Immature natural killer cell (primary cell): ENCODE measurements around the gene PWWP2A. TPM values are rescaled to one million over a fixed set of nuclear protein-coding genes. Genes with fewer than 3 reads are reported as not detected.

Experiments used
- DNase-seq, 3 donors: peaks; one replicate each; pipeline ENCODE4 v3.0.0; 2022; ENCODE audit warnings: mixed read lengths in 1 of 3
- H3K27ac Mint-ChIP-seq, 6 donors: one replicate each; pipeline ENCODE4 v1.8.0; 2020; ENCODE audit warnings: mixed read lengths in 6 of 6, mild to moderate bottlenecking in 5 of 6, inconsistent platforms in 4 of 6, moderate library complexity in 3 of 6
- H3K27me3 Mint-ChIP-seq, 3 donors: one replicate each; pipeline ENCODE4 v1.8.0; 2020 to 2021; ENCODE audit warnings: low read depth in 3 of 3, mild to moderate bottlenecking in 3 of 3, mixed read lengths in 3 of 3, moderate library complexity in 3 of 3, inconsistent platforms in 1 of 3
- H3K36me3 Mint-ChIP-seq, 3 donors: one replicate each; pipeline ENCODE4 v1.8.0; 2020; ENCODE audit warnings: mixed read lengths in 3 of 3, inconsistent platforms in 2 of 3, mild to moderate bottlenecking in 2 of 3
- H3K4me1 Mint-ChIP-seq, 2 donors: one replicate each; pipeline ENCODE4 v1.8.0; 2020; ENCODE audit warnings: inconsistent platforms in 2 of 2, mild to moderate bottlenecking in 2 of 2, mixed read lengths in 2 of 2, moderate library complexity in 1 of 2
- H3K4me3 Mint-ChIP-seq, 5 donors: one replicate each; pipeline ENCODE4 v1.8.0; 2020; ENCODE audit warnings: mild to moderate bottlenecking in 5 of 5, mixed read lengths in 5 of 5, inconsistent platforms in 3 of 5, moderate library complexity in 3 of 5
- H3K9me3 Mint-ChIP-seq, 6 donors: one replicate each; pipeline ENCODE4 v1.8.0; 2020; ENCODE audit warnings: mild to moderate bottlenecking in 6 of 6, mixed read lengths in 6 of 6, inconsistent platforms in 4 of 6, moderate library complexity in 3 of 6
- polyA plus RNA-seq, 3 donors: library from polyadenylated mRNA; unstranded; fragments of 300-500 nt; fragmentation: Illumina TruSeq; gene quantifications; one replicate each; pipeline ENCODE4 v1.2.3, GENCODE V29; 2021

The PWWP2A gene
- polyA plus RNA-seq, 3 donors from 2014 or later, result 12.1 to 46.7 (median 20.6) TPM

- Mint-ChIP-seq H3K4me1 (peaks cover 14 to 31% of the 10 kb centered on the region in 2 donors), H3K9me3 (no peaks in the 10 kb centered on the region), H3K27ac (peak overlapping the region in 1 of 6 donors; percentile 34), H3K27me3 (peaks cover 2 to 7% (median 3%) of the 10 kb centered on the region in 3 donors), H3K4me3 (peak overlapping the region in 4 of 5 donors; percentile 30 to 56 (median 45)), H3K36me3 (peaks cover 7 to 12% (median 7%) of the 10 kb centered on the region in 3 donors)
- no peak for DNase-seq
These were observed 2.3 kb downstream of the PWWP2A start for GRCh38 chr5:160116991-160117390.

- H3K27me3 Mint-ChIP-seq, result no peaks in the 10 kb centered on the region
- peaks cover 9 to 27% of the 10 kb centered on the region in 2 donors for H3K4me1 Mint-ChIP-seq
- peaks cover 5 to 23% (median 11%) of the 10 kb centered on the region in 3 donors for H3K36me3 Mint-ChIP-seq
- no peaks in the 10 kb centered on the region for H3K9me3 Mint-ChIP-seq
- H3K4me3 Mint-ChIP-seq, result no peak overlapping the region
- no peak for DNase-seq
- no peak overlapping the region for H3K27ac Mint-ChIP-seq
These were observed 11.1 kb downstream of the PWWP2A start for GRCh38 chr5:160108124-160108523.

- peaks cover 3 to 15% (median 9%) of the 10 kb centered on the region in 3 donors for H3K36me3 Mint-ChIP-seq
- no peak overlapping the region for H3K4me3 Mint-ChIP-seq
- no peaks in the 10 kb centered on the region for H3K27me3 Mint-ChIP-seq
- H3K4me1 Mint-ChIP-seq, result peaks cover 10 to 36% of the 10 kb centered on the region in 2 donors
- DNase-seq, result no peak
- no peaks in the 10 kb centered on the region for H3K9me3 Mint-ChIP-seq
- H3K27ac Mint-ChIP-seq, result peak overlapping the region in 5 of 6 donors; percentile 4 to 76 (median 53)
These were observed 13.4 kb downstream of the PWWP2A start for GRCh38 chr5:160105686-160106360.

GRCh38 chr5:160097991-160098390 lies 21.3 kb downstream of the PWWP2A start:
- Mint-ChIP-seq H3K4me3 (no peak overlapping the region), H3K4me1 (peaks cover 4 to 23% of the 10 kb centered on the region in 2 donors), H3K36me3 (peaks cover 19 to 24% (median 19%) of the 10 kb centered on the region in 3 donors), H3K27ac (no peak overlapping the region), H3K27me3 (peaks cover 0 to 1% (median 0%) of the 10 kb centered on the region in 3 donors), H3K9me3 (no peaks in the 10 kb centered on the region)
- DNase-seq, result no peak

GRCh38 chr5:160096178-160096577 lies 23.1 kb downstream of the PWWP2A start:
- Mint-ChIP-seq H3K9me3 (no peaks in the 10 kb centered on the region), H3K27ac (no peak overlapping the region), H3K36me3 (peaks cover 27 to 28% (median 27%) of the 10 kb centered on the region in 3 donors), H3K27me3 (peaks cover 0 to 1% (median 0%) of the 10 kb centered on the region in 3 donors), H3K4me1 (peaks cover 4 to 18% of the 10 kb centered on the region in 2 donors), H3K4me3 (no peak overlapping the region)
- DNase-seq, result no peak

GRCh38 chr5:160092960-160093707 lies 26.1 kb downstream of the PWWP2A start:
- H3K27ac Mint-ChIP-seq, result peak overlapping the region in 2 of 6 donors; percentile 12 to 53
- H3K27me3 Mint-ChIP-seq, result peaks cover 0 to 1% (median 0%) of the 10 kb centered on the region in 3 donors
- no peaks in the 10 kb centered on the region for H3K9me3 Mint-ChIP-seq
- peaks cover 3 to 11% of the 10 kb centered on the region in 2 donors for H3K4me1 Mint-ChIP-seq
- DNase-seq, result no peak
- peaks cover 22 to 26% (median 24%) of the 10 kb centered on the region in 3 donors for H3K36me3 Mint-ChIP-seq
- no peak overlapping the region for H3K4me3 Mint-ChIP-seq

- Mint-ChIP-seq H3K36me3 (peaks cover 21 to 23% (median 22%) of the 10 kb centered on the region in 3 donors), H3K27me3 (peaks cover 0 to 1% (median 0%) of the 10 kb centered on the region in 3 donors), H3K9me3 (no peaks in the 10 kb centered on the region), H3K4me1 (peaks cover 0 to 11% of the 10 kb centered on the region in 2 donors), H3K27ac (peak overlapping the region in 1 of 6 donors; percentile 14), H3K4me3 (no peak overlapping the region)
- DNase-seq, result no peak
These were observed 26.7 kb downstream of the PWWP2A start for GRCh38 chr5:160092514-160092913.

GRCh38 chr5:160090059-160090458 lies 29.2 kb downstream of the PWWP2A start:
- H3K9me3 Mint-ChIP-seq, result no peaks in the 10 kb centered on the region
- H3K27ac Mint-ChIP-seq, result no peak overlapping the region

GRCh38 chr5:160089531-160089930 lies 29.7 kb downstream of the PWWP2A start:
- DNase-seq, result no peak
- no peak overlapping the region for H3K4me3 Mint-ChIP-seq
- H3K27me3 Mint-ChIP-seq, result no peaks in the 10 kb centered on the region
- no peak overlapping the region for H3K27ac Mint-ChIP-seq
- H3K9me3 Mint-ChIP-seq, result no peaks in the 10 kb centered on the region
- peaks cover 17 to 23% (median 22%) of the 10 kb centered on the region in 3 donors for H3K36me3 Mint-ChIP-seq
- peaks cover 0 to 6% of the 10 kb centered on the region in 2 donors for H3K4me1 Mint-ChIP-seq

More at GRCh38 chr5:160090059-160090458, 29.2 kb downstream of the PWWP2A start:
- no peak for DNase-seq
- Mint-ChIP-seq H3K36me3 (peaks cover 17 to 23% (median 22%) of the 10 kb centered on the region in 3 donors), H3K4me3 (no peak overlapping the region), H3K4me1 (peaks cover 0 to 7% of the 10 kb centered on the region in 2 donors), H3K27me3 (no peaks in the 10 kb centered on the region)

GRCh38 chr5:160088805-160089204 lies 30.4 kb downstream of the PWWP2A start:
- Mint-ChIP-seq H3K27ac (peak overlapping the region in 1 of 6 donors; percentile 71), H3K36me3 (peaks cover 10 to 17% (median 17%) of the 10 kb centered on the region in 3 donors), H3K9me3 (no peaks in the 10 kb centered on the region), H3K4me3 (no peak overlapping the region), H3K4me1 (peaks cover 0 to 6% of the 10 kb centered on the region in 2 donors), H3K27me3 (no peaks in the 10 kb centered on the region)
- no peak for DNase-seq

- Mint-ChIP-seq H3K9me3 (no peaks in the 10 kb centered on the region), H3K36me3 (peaks cover 0 to 2% (median 2%) of the 10 kb centered on the region in 3 donors), H3K27ac (no peak overlapping the region), H3K4me1 (no peaks in the 10 kb centered on the region), H3K4me3 (no peak overlapping the region), H3K27me3 (no peaks in the 10 kb centered on the region)
- no peak for DNase-seq
These were observed 32.1 kb downstream of the PWWP2A start for GRCh38 chr5:160087199-160087598.

GRCh38 chr5:160084144-160084543 lies 35.1 kb downstream of the PWWP2A start:
- no peak overlapping the region for H3K4me3 Mint-ChIP-seq
- no peak for DNase-seq
- no peaks in the 10 kb centered on the region for H3K27me3 Mint-ChIP-seq
- no peaks in the 10 kb centered on the region for H3K4me1 Mint-ChIP-seq
- H3K27ac Mint-ChIP-seq, result no peak overlapping the region
- no peaks in the 10 kb centered on the region for H3K9me3 Mint-ChIP-seq
- H3K36me3 Mint-ChIP-seq, result no peaks in the 10 kb centered on the region

GRCh38 chr5:160083501-160083900 lies 35.7 kb downstream of the PWWP2A start:
- H3K9me3 Mint-ChIP-seq, result no peaks in the 10 kb centered on the region
- H3K27ac Mint-ChIP-seq, result no peak overlapping the region
- DNase-seq, result no peak
- H3K4me3 Mint-ChIP-seq, result no peak overlapping the region
- H3K36me3 Mint-ChIP-seq, result peaks cover 0 to 2% (median 2%) of the 10 kb centered on the region in 3 donors
- no peaks in the 10 kb centered on the region for H3K27me3 Mint-ChIP-seq
- H3K4me1 Mint-ChIP-seq, result no peaks in the 10 kb centered on the region
